Epidermal melanocyte (primary cell): ENCODE results near the gene ELOA.
"Not testable (repeated sequence)": the region's sequence is repeated elsewhere in the genome, so short reads cannot be mapped to it uniquely, and the experiment has no call there.

Experiments used
- DNase-seq: peaks from one replicate; pipeline ENCODE4 v3.0.0; 2011; ENCODE audit warnings: low spot score; ENCODE audit not compliant: insufficient read length

Gene ELOA

GRCh38 chr1:23777979-23778814 is 34.9 kb downstream of the ELOA start, which contains the start of gene PITHD1:
Gene PITHD1, plus strand, starts transcription at chr1:23778418. Its CDS starts 98 bp downstream, at chr1:23778516.
- peak; percentile 91 for DNase-seq

- no peak for DNase-seq
Measured at GRCh38 chr1:23779826-23780371, 36.6 kb downstream of the ELOA start.

- not testable (repeated sequence) for DNase-seq
Measured at GRCh38 chr1:23783141-23783540, 39.9 kb downstream of the ELOA start.

- DNase-seq = no peak
Measured at GRCh38 chr1:23784846-23785245, 41.6 kb downstream of the ELOA start.

GRCh38 chr1:23787701-23788100 is 44.4 kb downstream of the ELOA start:
- no peak for DNase-seq

- DNase-seq = no peak
Measured at GRCh38 chr1:23788695-23789094, 45.4 kb downstream of the ELOA start.

- peak; percentile 97 for DNase-seq
Measured at GRCh38 chr1:23790696-23791515, 47.6 kb downstream of the ELOA start, which contains the start of gene LYPLA2. Gene LYPLA2, plus strand, starts transcription at chr1:23791145. Its CDS starts 1,538 bp downstream, at chr1:23792683.

- DNase-seq = no peak
Measured at GRCh38 chr1:23791516-23792047, 48.3 kb downstream of the ELOA start.

- DNase-seq = no peak
Measured at GRCh38 chr1:23792151-23792945, 49.1 kb downstream of the ELOA start.

GRCh38 chr1:23793018-23793781 is 49.9 kb downstream of the ELOA start:
- no peak for DNase-seq

- no peak for DNase-seq
Measured at GRCh38 chr1:23793861-23794731, 50.8 kb downstream of the ELOA start.

- DNase-seq = not testable (repeated sequence)
Measured at GRCh38 chr1:23794732-23795182, 51.5 kb downstream of the ELOA start.

- no peak for DNase-seq
Measured at GRCh38 chr1:23795676-23796465, 52.6 kb downstream of the ELOA start.

GRCh38 chr1:23796466-23797271 is 53.4 kb downstream of the ELOA start:
- no peak for DNase-seq

GRCh38 chr1:23797478-23798448 is 54.5 kb downstream of the ELOA start:
- no peak for DNase-seq

- DNase-seq = no peak
Measured at GRCh38 chr1:23798662-23799142, 55.4 kb downstream of the ELOA start.
